Measurements from ENCODE around the gene COL4A1.
A peak's percentile ranks its signal among the peaks of the same experiment; 100 is the strongest.

Gene COL4A1

DNA sequence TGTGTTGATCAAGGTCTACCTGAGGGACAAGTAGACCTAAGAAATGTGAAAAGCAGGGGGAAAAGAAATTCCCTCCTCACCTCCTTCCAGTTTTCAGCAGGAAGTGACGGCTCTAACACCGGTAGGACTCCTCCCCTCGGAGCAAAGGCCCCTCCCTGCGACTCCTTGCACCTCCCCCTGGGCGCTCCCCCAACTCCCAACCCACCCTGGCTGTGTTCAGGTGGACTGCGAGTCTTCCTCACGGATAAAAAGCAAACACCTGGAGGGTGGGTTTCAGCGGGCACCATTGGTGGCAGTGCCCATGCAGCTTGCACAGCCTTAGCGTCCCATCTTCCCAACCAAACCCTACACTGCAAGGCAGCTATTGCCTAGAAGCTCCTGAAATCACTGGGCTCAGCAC, 124.5 kb downstream of the COL4A1 start:
- DNase-seq, result no peak

DNA sequence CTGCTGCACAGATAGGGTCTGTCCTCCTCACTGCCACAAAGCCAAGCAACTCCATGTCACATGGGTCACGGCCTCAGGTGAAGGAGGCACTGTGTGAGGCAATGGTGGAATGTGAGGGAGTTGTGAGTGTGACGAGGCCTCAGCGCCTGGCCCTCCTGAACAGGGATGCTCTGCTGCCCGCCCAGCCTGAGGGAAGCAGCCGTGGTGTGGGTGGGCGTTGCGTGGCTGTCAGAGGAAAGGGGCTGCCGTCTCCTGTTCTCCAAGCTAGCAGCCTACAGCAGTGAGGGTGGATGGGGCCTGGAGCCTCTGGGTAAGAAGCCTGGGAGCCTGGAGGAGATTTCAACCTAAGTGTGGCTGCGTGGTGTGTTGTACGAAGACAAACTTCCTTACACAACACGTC, 125.0 kb downstream of the COL4A1 start:
- DNase-seq, result no peak

DNA sequence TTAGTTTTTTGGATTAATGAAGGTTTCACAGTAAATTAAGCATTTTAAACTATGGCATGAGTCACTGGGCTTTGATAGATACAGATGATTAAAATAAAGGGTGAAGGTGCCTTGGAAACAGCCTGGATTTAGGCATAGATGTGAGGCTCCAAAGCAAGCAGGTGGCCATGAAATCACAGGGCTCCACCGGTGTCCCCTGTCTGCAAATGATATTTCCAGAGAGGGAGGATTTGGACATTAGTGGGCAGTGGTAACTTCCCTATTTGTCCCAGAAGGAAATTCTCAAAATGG, 127.2 kb downstream of the COL4A1 start:
- no peak for DNase-seq

DNA sequence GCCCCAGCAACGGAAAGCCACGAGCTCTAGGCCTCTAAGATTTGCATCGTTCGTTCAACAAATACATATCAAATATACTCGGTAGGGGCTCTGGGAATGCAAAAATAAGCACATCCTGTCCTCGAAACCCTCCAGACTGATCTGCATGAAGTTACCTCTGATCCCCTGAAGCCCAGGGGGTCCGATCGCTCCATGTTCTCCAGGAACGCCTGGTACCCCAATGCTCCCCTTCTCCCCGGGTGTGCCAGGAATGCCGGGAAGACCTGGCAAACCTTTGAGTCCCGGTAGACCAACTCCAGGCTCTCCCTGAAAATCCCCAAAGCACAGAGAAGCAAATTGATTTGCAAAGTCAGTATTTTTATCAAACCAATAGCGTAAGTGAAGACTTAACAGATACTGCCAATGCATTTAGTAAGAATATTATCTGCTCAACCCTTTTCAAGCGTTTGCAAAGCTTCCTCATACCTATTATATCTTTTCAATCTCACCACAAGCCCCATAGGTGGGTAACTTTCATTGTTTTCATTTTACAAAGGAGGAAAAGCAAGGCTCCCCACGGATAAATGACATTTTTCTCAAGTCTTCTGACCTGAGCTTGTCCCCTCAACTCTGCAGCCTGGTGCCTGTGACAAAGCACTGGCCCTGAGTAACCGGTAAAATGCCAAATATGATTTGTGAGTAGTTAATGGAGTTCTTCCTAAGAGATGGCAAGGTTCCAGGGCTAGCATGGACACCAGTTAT, 127.7 kb downstream of the COL4A1 start:
- DNase-seq, result no peak

DNA sequence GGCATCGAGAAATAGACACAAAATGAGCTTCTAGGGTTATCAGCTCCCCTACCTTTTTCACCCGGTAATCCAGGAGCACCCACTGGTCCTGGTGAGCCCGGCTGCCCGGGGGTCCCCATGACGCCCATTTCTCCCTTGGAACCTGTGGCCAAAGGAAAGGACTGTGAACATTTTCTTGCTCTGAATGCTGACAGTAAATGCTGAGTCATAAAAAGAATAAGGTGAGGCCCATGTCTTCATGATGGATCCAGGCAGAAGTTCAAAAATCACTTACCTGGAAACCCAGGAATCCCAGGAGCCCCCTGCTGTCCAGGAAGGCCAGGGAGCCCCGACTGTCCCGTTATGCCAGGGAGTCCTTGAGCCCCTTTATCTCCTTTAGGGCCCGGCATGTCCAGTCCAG, 129.2 kb downstream of the COL4A1 start:
- DNase-seq, result no peak

DNA sequence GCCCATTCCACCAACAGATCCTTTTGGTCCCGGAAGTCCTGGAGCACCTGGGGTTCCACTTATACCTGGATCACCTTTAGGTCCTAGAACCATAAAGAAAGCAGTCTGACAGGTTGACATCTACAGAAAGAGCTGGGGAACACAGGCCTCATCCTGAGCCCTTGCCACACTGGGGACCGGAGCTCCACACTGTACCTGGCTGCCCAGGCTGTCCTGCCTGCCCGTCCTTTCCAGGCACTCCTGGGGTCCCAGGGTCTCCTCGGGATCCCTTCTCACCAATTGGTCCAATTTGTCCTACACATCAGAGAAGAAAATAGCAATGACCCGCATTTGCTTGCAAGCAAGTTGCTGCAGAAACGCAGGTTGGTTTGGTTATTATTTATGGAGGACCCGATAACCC, 130.5 kb downstream of the COL4A1 start:
- no peak for DNase-seq

DNA sequence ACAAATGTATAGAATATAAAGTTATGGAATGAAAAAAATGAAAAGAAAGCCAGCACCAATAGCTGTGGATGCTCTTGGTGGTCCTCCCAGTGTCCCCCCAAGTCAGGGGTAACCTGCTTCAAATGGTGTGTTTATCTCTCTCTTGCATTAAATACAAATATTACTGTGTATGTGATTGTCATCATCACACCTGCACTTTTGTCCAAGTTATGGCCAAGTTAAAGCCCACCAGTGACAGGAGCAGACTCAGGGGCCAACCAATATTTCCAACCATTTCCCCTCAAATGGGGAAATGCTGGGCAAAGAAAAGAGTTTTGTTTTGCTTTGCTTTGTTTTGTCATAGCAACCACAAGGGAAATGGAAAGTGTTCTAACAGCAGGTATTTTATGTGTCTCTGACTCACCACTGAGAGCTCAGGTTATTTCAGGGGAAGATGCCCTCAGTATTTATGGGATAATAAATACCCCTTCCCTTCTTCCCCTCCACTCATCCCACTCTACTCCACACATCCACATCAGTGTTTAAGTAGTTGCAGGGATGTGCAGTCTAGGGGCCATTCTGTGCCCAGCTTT, 133.6 kb downstream of the COL4A1 start:
- DNase-seq, result no peak

DNA sequence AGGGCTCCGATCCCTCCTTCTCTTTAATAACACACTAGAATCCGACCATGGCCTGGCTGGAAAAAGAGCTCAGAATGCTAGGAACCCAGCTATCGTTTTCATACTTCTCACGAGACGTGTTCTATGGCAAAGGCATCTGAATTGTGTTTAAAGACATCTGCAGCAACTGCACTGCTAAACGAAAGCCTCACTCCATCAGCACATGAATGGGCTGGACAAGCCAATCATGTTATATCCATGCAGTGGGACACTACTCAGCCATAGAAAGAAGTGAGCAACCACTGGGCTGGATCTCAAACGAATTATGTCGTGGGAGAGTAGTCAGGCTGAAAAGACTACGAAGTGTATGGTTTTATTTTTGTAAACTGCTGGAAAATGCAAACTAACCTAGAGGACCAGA, 136.1 kb downstream of the COL4A1 start:
- DNase-seq, result no peak

DNA sequence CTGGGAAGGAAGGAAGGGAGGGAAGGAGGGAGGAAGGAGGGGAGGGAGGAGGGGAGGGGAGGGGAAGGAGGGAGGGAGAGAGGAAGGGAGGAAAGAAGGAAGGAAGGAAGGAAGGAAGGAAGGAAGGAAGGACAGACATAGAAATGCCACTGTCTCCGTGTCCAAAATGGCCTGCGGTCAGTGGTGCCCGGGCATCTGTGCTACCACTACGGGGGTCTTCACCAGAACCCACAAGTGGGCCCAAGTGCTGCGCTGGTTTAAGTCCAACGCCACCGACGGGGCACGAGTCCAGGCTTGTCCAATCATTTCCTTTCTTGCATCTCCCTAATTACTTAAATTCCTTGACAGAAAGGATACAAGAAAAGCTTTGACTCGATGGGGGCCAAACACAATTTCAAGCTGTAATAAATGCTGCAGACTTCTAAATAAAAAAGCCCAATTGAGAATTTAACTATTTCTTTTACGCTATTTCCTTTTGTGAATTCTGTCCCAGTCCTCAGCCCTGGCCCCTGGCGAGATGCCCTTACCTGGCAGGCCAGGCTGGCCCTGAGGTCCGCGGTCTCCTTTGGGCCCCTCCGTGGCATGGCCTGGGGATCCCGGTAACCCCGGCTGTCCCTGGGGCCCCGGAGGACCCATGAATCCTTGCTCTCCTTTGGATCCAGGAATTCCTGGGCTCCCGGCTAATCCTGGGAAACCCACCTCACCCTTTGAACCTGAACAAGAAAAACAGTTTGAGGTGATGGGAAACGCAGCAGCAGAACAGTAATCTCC, 136.8 kb downstream of the COL4A1 start:
- DNase-seq, result no peak

DNA sequence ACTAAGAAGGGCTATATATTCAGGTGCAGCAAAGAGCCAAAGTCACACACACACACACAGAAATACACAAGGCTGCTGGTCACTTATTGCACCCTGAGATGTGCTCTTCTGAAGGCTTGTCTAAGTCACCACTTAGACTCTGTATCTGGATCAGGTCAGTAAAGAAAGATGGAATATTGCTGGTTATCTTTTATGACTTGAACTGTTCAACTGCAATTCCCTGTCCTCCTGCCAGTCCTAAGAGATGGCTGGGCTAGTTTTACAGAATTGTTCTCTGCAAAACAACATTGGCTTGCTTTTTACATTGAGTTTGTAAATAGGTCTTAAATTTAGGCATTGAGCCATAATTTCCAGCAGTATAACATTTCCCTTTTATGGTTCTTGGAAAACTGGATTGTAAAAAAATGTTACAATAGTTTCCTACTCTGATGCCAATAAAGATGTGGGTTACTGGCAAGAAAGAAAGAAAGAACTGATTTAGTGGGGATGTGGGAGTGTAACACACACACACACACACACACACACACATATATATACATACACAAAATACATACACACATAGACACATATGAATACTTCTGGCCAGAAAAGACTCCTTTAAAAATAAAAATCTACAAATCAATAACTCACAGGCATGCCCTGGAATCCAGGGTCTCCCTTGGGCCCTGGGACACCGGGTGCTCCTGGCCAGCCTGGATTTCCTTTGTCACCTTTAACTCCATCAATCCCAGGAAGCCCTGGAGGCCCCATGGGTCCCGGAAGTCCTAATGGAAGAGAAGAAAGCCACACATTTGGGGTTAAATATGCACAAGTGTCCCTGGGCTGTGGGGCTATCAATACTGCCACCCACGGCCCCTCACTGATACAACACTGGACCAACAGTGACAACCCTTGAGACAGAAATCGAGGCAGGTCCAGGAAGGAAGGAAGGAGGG, 137.7 kb downstream of the COL4A1 start:
- no peak for DNase-seq

DNA sequence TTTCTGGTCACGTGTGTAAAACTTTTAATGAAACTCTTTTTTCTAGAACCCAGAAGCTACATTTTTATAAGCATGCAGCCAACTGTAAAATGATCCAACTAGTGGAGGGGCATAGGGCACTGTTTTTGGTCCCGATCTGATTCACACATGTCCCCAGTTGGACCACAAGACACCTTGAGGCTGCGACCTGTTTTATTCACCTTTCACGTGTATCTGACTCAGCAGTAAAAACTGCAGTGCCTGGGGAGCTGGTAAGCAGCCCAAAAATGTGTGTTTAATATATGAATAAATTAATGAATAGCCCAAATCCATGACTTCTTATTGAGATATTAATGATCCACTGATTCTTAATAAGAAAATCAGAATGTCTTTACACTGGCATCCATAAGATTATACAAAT, 140.4 kb downstream of the COL4A1 start:
- DNase-seq, result no peak

DNA sequence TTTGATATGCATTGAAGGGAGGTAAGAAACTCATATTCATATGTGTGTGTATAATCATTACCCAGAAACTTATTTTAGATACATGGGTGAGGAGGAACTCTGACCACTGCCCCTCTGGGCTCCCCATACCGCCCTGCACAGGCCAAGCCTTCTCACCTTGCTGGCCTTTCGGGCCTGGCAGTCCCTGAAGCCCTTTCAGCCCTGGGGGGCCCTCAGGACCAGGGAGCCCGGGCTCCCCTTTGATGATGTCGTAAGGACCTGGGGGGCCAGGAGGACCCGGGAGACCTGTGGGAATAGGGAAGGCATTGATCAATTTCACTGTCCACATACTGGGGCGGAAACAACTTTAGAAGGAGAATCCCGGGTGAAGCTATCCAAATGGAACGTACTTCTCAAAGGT, 142.3 kb downstream of the COL4A1 start:
- no peak for DNase-seq

DNA sequence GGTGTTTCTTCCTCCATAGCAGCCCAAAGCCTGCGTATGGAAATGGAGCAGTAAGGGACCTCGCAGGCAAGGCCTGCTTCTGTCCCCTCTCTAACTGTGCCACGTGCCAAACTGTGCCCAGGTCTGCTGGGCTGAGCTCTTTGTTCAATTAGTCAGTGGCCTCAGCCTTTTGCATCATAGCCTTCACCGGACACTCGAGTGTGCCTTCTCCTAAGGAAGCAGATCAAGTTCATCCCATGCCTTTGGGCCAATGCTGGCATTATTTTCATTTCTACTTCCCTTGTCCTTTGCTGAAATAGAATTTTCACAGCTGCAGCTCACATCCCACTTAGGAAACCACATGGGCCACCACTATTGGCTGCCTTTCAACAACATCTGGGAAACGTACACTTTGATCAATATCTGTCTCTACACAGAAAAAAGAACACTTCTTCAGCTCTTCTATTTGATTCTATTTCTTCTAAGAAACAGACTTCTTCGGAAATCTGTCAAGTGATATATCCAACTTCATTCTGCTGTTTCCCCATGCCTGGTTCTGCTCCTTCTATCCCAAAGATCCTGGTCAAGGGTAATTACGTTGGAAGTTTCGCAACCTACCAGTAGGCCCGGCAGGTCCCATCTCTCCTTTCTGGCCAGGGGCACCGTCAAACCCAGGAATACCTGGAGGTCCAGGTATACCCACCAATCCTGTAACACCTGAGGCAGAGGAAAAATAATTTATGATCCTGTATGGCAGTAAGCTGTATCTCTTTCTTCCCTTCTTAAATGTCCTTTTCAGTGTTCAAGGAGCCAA, 143.9 kb downstream of the COL4A1 start:
- no peak for DNase-seq

DNA sequence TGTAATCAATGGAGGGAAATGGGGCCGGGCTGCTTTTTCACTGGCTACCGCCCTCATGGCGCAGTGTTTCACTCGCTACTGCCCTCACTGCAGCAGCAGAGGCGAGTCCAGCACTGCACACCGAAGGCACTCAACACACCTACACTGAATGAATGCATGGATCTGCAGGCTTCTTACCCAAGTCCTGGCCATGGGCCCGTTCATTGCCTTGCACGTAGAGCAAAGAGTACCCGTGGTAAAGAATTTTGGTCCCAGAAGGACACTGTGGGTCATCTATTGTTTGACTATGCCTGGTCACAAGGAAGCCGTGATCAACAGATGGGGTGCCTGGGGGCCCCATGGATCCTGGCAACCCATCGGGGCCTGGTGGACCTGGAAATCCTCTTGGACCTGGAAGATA, 144.9 kb downstream of the COL4A1 start:
- DNase-seq, result no peak

DNA sequence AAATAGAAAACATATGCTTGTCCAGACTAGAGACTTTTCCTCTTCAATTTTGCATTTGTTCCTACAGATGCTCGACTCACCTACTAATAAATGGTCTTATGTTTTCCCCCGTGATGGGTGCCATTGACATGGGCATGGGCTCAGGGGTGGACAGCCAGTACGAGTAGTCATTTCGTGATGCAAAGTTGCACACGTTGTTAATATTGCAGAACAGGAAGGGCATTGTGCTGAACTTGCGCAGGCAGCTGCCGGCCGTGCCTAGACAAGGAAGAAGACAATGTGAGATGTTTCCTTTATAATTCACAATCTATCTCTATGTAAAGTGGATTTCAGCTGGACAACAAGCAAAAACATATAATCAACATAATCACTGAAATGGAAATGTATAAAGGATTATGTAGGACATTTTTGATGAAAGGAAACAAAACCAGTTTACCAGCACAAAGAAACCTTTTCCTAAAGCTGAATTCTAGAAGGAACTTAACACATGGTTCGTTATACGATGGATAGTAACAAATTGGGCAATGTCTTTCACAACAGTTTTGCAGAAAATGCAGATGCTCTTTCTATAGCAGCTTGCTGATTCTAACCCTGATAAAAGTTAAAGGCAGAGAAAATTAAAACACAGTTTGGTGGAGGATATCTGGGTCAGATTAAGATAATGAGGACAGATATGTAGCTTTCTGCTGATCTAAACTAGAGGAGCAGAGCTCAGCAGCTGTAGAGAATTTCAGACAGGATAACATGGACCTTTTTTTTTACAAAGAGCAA, 145.7 kb downstream of the COL4A1 start:
- no peak for DNase-seq

DNA sequence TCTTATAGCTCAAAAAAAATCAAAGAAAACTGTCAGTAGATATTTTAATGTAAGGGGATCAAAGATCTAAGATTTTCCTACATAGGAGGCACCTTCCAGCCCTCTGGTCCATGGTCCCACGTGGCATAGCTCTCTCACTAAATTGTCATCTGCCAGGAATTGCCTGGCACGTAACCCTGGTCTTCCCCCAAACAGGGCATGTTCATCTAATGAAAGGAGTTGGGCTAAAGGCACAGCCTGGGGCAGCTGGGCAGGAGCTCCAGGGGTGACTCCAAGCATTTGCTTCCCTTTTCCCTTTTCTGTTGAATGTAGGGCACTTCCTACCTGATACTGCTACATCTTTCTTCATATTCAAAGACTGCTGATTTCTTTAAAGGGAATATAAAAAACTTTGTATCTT, 148.7 kb downstream of the COL4A1 start:
- DNase-seq, result no peak

DNA sequence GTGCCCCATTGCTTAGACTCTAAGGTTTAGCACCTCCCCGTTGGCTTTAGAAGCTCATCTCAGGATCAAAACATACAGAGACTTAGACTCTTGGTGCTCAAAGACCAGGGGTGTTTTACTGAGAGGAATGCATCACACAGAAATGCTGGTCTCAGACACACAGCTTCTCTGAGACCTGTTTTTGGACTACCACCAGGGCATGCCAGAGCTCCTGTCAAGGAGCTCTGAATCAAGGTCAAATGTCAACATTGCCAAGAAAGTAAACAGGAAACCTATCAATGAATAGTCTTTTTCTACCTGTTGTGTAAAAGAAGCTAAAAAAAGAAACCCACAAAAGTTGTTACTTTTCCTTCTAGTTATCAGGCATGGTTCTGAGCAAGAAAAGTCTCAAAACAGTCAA, 149.2 kb downstream of the COL4A1 start:
- no peak for DNase-seq

DNA sequence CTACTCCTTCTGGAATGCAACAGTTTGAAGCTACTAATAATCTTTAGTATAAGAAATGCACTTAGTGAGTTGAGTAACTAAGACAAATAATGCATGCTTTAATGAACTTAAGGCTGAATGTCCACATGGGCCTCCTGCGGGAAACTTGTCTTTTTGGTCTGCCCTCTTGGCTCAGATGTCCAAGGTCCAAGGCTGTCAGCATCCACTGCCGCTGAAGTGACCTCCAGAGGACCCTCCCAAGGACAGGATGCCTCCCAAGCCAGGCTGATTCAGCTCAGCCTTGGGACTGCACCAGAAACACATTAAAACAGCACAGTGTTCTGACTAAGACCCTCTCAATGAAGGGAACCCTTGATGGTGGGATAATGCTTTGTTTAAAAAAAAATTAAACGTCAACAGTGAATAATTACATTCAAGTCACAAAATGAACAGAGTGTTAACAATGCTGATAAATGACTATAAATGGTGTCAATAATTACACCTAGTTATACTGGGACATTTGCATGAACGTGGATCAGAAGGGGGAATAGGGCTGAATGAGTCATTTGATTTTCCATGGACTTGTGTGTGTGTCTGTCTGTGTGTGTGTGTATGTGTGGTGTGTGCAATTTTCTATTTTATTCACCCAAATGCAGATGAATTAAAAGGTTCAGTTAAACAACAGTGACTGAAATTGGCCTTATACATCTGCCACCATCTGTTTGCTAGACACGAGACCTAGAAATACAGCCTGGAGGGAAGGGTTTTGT, 150.5 kb downstream of the COL4A1 start:
- DNase-seq, result peak; percentile 13

DNA sequence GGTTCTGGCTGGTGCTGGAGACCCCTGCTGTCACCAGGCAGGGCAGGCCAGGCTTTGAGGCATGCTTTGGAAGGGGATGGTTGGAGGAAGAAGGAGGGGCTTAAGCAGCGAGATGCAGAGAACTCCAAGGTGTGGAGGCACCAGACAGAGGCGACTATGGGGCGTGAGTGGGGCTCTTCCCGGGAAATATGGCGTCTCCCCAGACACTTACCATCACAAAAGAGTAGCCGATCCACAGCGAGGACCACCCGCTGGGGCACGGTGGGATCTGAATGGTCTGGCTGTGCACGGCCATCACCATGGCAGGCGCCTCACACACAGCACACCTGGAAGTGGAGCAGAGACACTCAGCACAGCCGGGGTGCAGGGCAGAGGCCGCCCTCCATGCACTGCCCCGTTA, 151.9 kb downstream of the COL4A1 start:
- no peak for DNase-seq

DNA sequence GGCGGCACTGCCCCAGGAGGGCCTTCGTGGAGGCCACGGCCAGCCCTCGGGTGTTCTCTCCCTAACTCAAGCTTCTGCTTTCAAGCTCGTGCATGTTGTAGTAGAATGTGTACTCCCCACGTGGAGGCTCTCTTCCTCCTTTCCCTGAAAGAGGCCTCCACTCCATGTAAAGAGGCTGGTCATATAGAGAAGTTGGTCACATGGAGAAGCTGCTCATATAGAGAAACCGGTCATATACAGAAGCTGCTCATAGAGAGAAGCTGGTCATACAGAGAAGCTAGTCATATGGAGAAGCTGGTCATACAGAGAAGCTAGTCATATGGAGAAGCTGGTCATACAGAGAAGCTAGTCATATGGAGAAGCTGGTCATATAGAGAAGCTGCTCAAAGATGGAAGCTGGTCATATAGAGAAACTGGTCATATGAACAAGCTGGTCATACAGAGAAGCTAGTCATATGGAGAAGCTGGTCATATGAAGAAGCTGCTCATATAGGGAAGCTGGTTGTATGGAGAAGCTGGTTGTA, 152.5 kb downstream of the COL4A1 start:
- DNase-seq, result no peak

DNA sequence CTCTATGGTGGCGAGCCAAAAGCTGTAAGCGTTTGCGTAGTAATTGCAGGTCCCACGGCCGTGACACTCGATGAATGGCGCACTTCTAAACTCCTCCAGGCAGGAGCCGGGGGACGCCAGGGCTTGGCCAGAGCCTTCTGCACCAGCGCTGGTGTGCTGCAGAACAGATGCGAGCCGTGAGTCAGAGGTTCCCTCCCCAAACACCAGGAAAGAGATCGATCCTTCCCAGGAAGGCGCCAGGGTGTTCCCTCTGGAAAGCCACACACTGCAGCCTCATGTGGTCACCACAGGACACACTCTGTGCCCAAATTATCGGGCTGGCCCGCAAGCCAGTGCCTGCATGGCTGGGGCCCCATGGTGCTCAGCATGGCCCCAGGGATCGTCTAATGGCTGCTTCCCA, 154.6 kb downstream of the COL4A1 start:
- no peak for DNase-seq

Measured in fibroblast of skin of right quadriceps (primary cell).